ENCODE measurements around the gene SPG7.

- TF ChIP-seq ESRRA (IDR thresholded peaks at IDR 0.05; ENCODE audit: borderline replicate concordance, low read length) (no peak), KDM5A (IDR thresholded peaks at IDR 0.05) (no peak), CEBPB (IDR thresholded peaks at IDR 0.05) (no peak), POLR2A (IDR thresholded peaks at IDR 0.05; ENCODE audit: low read length) (no peak), RCOR1 (IDR thresholded peaks at IDR 0.05; ENCODE audit: low read depth, low read length) (no peak), MYC (IDR thresholded peaks at IDR 0.05; ENCODE audit: borderline replicate concordance, low read length) (no peak), SMC3 (IDR thresholded peaks at IDR 0.05) (no peak), USF2 (IDR thresholded peaks at IDR 0.05) (no peak), NFE2L2 (conservative IDR thresholded peaks at IDR 0.05; ENCODE audit: low read length) (no peak), FOSL2 (IDR thresholded peaks at IDR 0.05) (no peak), FOSL2 (CRISPR knock-in tag; IDR thresholded peaks at IDR 0.05) (no peak)
- TF ChIP-seq, protein P1, sequence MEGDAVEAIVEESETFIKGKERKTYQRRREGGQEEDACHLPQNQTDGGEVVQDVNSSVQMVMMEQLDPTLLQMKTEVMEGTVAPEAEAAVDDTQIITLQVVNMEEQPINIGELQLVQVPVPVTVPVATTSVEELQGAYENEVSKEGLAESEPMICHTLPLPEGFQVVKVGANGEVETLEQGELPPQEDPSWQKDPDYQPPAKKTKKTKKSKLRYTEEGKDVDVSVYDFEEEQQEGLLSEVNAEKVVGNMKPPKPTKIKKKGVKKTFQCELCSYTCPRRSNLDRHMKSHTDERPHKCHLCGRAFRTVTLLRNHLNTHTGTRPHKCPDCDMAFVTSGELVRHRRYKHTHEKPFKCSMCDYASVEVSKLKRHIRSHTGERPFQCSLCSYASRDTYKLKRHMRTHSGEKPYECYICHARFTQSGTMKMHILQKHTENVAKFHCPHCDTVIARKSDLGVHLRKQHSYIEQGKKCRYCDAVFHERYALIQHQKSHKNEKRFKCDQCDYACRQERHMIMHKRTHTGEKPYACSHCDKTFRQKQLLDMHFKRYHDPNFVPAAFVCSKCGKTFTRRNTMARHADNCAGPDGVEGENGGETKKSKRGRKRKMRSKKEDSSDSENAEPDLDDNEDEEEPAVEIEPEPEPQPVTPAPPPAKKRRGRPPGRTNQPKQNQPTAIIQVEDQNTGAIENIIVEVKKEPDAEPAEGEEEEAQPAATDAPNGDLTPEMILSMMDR (IDR thresholded peaks at IDR 0.05): no peak
- TF ChIP-seq, protein P2, sequence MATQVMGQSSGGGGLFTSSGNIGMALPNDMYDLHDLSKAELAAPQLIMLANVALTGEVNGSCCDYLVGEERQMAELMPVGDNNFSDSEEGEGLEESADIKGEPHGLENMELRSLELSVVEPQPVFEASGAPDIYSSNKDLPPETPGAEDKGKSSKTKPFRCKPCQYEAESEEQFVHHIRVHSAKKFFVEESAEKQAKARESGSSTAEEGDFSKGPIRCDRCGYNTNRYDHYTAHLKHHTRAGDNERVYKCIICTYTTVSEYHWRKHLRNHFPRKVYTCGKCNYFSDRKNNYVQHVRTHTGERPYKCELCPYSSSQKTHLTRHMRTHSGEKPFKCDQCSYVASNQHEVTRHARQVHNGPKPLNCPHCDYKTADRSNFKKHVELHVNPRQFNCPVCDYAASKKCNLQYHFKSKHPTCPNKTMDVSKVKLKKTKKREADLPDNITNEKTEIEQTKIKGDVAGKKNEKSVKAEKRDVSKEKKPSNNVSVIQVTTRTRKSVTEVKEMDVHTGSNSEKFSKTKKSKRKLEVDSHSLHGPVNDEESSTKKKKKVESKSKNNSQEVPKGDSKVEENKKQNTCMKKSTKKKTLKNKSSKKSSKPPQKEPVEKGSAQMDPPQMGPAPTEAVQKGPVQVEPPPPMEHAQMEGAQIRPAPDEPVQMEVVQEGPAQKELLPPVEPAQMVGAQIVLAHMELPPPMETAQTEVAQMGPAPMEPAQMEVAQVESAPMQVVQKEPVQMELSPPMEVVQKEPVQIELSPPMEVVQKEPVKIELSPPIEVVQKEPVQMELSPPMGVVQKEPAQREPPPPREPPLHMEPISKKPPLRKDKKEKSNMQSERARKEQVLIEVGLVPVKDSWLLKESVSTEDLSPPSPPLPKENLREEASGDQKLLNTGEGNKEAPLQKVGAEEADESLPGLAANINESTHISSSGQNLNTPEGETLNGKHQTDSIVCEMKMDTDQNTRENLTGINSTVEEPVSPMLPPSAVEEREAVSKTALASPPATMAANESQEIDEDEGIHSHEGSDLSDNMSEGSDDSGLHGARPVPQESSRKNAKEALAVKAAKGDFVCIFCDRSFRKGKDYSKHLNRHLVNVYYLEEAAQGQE (IDR thresholded peaks at IDR 0.05): no peak
Measured at GRCh38 chr16:89547291-89547690, 39.1 kb downstream of the SPG7 start.
